CD14-positive monocyte (primary cell): ENCODE data around the gene ZBTB7C. TPM values are rescaled to one million over a fixed set of nuclear protein-coding genes. Genes with fewer than 3 reads are reported as not detected.
A peak's percentile ranks its signal among the peaks of the same experiment; 100 is the strongest.

ENCODE experiments used
- DNase-seq, 3 donors: peaks; one replicate each; pipeline ENCODE4 v3.0.0-alpha.2; 2011 to 2022
- H2AFZ ChIP-seq: 2 replicates; pipeline ENCODE4 v1.6.0; 2012; ENCODE audit warnings: mild to moderate bottlenecking, low read depth, low read length, inconsistent platforms; ENCODE audit not compliant: insufficient read depth, poor library complexity, severe bottlenecking
- H3K27ac ChIP-seq, 2 donors: 1 replicate in 1 of 2; 2 replicates in 1 of 2; pipeline ENCODE4 v1.5.1; 2012 to 2013; ENCODE audit warnings: low read length in 2 of 2, control low read depth in 1 of 2, inconsistent platforms in 1 of 2, low read depth in 1 of 2, mild to moderate bottlenecking in 1 of 2
- H3K27me3 ChIP-seq, 2 donors: one replicate each; pipeline versions ENCODE4 v1.6.0 to v1.6.1; 2011 to 2013; ENCODE audit warnings: low read length in 2 of 2; ENCODE audit not compliant: control insufficient read depth in 2 of 2, insufficient read depth in 2 of 2
- H3K36me3 ChIP-seq, 2 donors: replicated peaks in 1 of 2; 1 replicate in 1 of 2; 2 replicates in 1 of 2; pipeline versions ENCODE4 v1.5.1 to v1.6.1; 2012 to 2013; ENCODE audit warnings: low read length in 2 of 2, control low read depth in 1 of 2, inconsistent platforms in 1 of 2, mild to moderate bottlenecking in 1 of 2; ENCODE audit not compliant: insufficient read depth in 2 of 2, control insufficient read depth in 1 of 2
- H3K4me1 ChIP-seq, 2 donors: 1 replicate in 1 of 2; 2 replicates in 1 of 2; pipeline versions ENCODE4 v1.5.1 to v1.6.1; 2012 to 2013; ENCODE audit warnings: low read length in 2 of 2, control low read depth in 1 of 2, inconsistent platforms in 1 of 2, mild to moderate bottlenecking in 1 of 2, moderate library complexity in 1 of 2; ENCODE audit not compliant: insufficient read depth in 2 of 2, control insufficient read depth in 1 of 2
- H3K4me2 ChIP-seq: replicated peaks from 2 replicates; pipeline ENCODE3; 2012; ENCODE audit warnings: low read length, moderate library complexity, mild to moderate bottlenecking; ENCODE audit not compliant: poor library complexity, severe bottlenecking; ENCODE audit errors: extremely low read depth
- H3K4me3 ChIP-seq, 3 experiments: fragments of 200-600 bp in 1 of 3; sonication (generic) in 1 of 3; replicated peaks in 1 of 3; 1 replicate in 2 of 3; 2 replicates in 1 of 3; pipeline ENCODE4 v1.5.1; 2011 to 2013; ENCODE audit warnings: low read length in 3 of 3, mild to moderate bottlenecking in 3 of 3, control low read depth in 2 of 3, low read depth in 2 of 3, inconsistent platforms in 1 of 3, moderate library complexity in 1 of 3
- H3K79me2 ChIP-seq: 2 replicates; pipeline ENCODE4 v1.6.0; 2012; ENCODE audit warnings: mild to moderate bottlenecking, control low read depth, inconsistent platforms, low read length, moderate library complexity; ENCODE audit not compliant: insufficient read depth
- H3K9ac ChIP-seq: 2 replicates; pipeline ENCODE4 v1.6.0; 2017; ENCODE audit warnings: low read length, mild to moderate bottlenecking; ENCODE audit not compliant: insufficient read depth, poor library complexity, severe bottlenecking
- H3K9me3 ChIP-seq, 2 donors: replicated peaks in 1 of 2; 1 replicate in 1 of 2; 2 replicates in 1 of 2; pipeline versions ENCODE4 v1.5.1 to v1.6.1; 2012 to 2013; ENCODE audit warnings: low read length in 2 of 2, control low read depth in 1 of 2; ENCODE audit not compliant: control insufficient read depth in 1 of 2, insufficient read depth in 1 of 2
- H4K20me1 ChIP-seq: 2 replicates; pipeline ENCODE4 v1.6.0; 2012; ENCODE audit warnings: mild to moderate bottlenecking, low read length, control low read depth, moderate library complexity; ENCODE audit not compliant: insufficient read depth
- H3K27ac Mint-ChIP-seq, 7 donors: one replicate each; pipeline ENCODE4 v1.8.0; 2020; ENCODE audit warnings: mild to moderate bottlenecking in 7 of 7, mixed read lengths in 7 of 7, moderate library complexity in 6 of 7, inconsistent platforms in 2 of 7
- H3K27me3 Mint-ChIP-seq, 3 donors: one replicate each; pipeline ENCODE4 v1.8.0; 2021 to 2022; ENCODE audit warnings: low read depth in 3 of 3, mild to moderate bottlenecking in 3 of 3, mixed read lengths in 3 of 3, moderate library complexity in 3 of 3, inconsistent platforms in 1 of 3
- H3K36me3 Mint-ChIP-seq, 2 donors: one replicate each; pipeline ENCODE4 v1.8.0; 2020; ENCODE audit warnings: mixed read lengths in 2 of 2, inconsistent platforms in 1 of 2, mild to moderate bottlenecking in 1 of 2
- H3K4me1 Mint-ChIP-seq: one replicate; pipeline ENCODE4 v1.8.0; 2020; ENCODE audit warnings: mild to moderate bottlenecking, mixed read lengths
- H3K4me3 Mint-ChIP-seq, 2 donors: one replicate each; pipeline ENCODE4 v1.8.0; 2020; ENCODE audit warnings: mild to moderate bottlenecking in 2 of 2, mixed read lengths in 2 of 2, moderate library complexity in 1 of 2
- H3K9me3 Mint-ChIP-seq, 7 donors: one replicate each; pipeline ENCODE4 v1.8.0; 2020 to 2022; ENCODE audit warnings: mixed read lengths in 7 of 7, mild to moderate bottlenecking in 6 of 7, moderate library complexity in 6 of 7, inconsistent platforms in 2 of 7
- CTCF ChIP-seq: fragments of 200-600 bp; IDR thresholded peaks from one replicate; pipeline ENCODE4 v1.8.0; 2022; ENCODE audit warnings: antibody characterized with exemption, mild to moderate bottlenecking
- WGBS: methylation state at CpG from one replicate; pipeline ENCODE4 v1.1.5; 2013; ENCODE audit warnings: missing lambda C conversion rate; ENCODE audit not compliant: insufficient coverage; 5-methylcytosine and 5-hydroxymethylcytosine counted together
- intact Hi-C, 2 donors: fragments of 100-400 bp; cut with micrococcal nuclease; formaldehyde crosslinking; loops; one replicate each; pipeline versions ENCODE4 v1.15.0 to v1.15.1; 2023
- polyA plus RNA-seq, 3 donors: library from polyadenylated mRNA; depleted of rRNA in 1 of 3; unstranded in 2 of 3; stranded (reverse) in 1 of 3; fragments of 300-500 nt in 2 of 3; fragments of >200 nt in 1 of 3; fragmentation: Illumina TruSeq in 2 of 3; gene quantifications; 1 replicate in 2 of 3; 2 replicates in 1 of 3; pipeline ENCODE4 v1.2.3, GENCODE V29; 2012 to 2021

The ZBTB7C gene
- polyA plus RNA-seq, 3 donors: 0.03 to 0.09 TPM; not detected in 1

GRCh38 chr18:48176909-48177308 is 232.3 kb downstream of the ZBTB7C start:
- WGBS: 88% methylated on average over 4 of the region's 4 CpGs
- no peaks in the 10 kb centered on the region for H3K4me1 Mint-ChIP-seq
- H3K27me3 Mint-ChIP-seq: peaks cover 4 to 13% (median 7%) of the 10 kb centered on the region in 3 donors
- H3K4me3 Mint-ChIP-seq: no peak overlapping the region
- Histone ChIP-seq H4K20me1 (no peaks in the 10 kb centered on the region), H3K9ac (no peak overlapping the region), H2AFZ (no peak overlapping the region), H3K36me3 (no peaks in the 10 kb centered on the region), H3K9me3 (peaks cover 0 to 8% of the 10 kb centered on the region in 2 donors), H3K27me3 (no peaks in the 10 kb centered on the region), H3K4me3 (no peak overlapping the region), H3K4me1 (no peaks in the 10 kb centered on the region), H3K4me2 (no peak overlapping the region), H3K79me2 (no peaks in the 10 kb centered on the region), H3K27ac (no peak overlapping the region)
- TF ChIP-seq CTCF: no peak
- H3K9me3 Mint-ChIP-seq: peaks cover 2 to 13% (median 5%) of the 10 kb centered on the region in 7 donors
- DNase-seq: no peak
- no peaks in the 10 kb centered on the region for H3K36me3 Mint-ChIP-seq
- H3K27ac Mint-ChIP-seq: no peak overlapping the region
- intact Hi-C loops: no loop called here

- no peaks in the 10 kb centered on the region for H3K79me2 ChIP-seq
- no peak overlapping the region for H3K27ac ChIP-seq
- H3K4me1 ChIP-seq: no peaks in the 10 kb centered on the region
- H3K4me3 Mint-ChIP-seq: no peak overlapping the region
- peaks cover 4 to 7% (median 4%) of the 10 kb centered on the region in 3 donors for H3K27me3 Mint-ChIP-seq
- H2AFZ ChIP-seq: no peak overlapping the region
- no peak overlapping the region for H3K4me2 ChIP-seq
- intact Hi-C loops: no loop called here
- no peaks in the 10 kb centered on the region for H3K36me3 ChIP-seq
- peaks cover 0 to 7% (median 0%) of the 10 kb centered on the region in 7 donors for H3K9me3 Mint-ChIP-seq
- TF ChIP-seq CTCF: no peak
- H3K4me3 ChIP-seq: no peak overlapping the region
- no peaks in the 10 kb centered on the region for H3K36me3 Mint-ChIP-seq
- no peak for DNase-seq
- H3K4me1 Mint-ChIP-seq: no peaks in the 10 kb centered on the region
- 100% methylated on average over 2 of the region's 2 CpGs for WGBS
- peak overlapping the region in 1 of 7 donors; percentile 47 for H3K27ac Mint-ChIP-seq
- no peaks in the 10 kb centered on the region for H4K20me1 ChIP-seq
- peaks cover 0 to 5% of the 10 kb centered on the region in 2 donors for H3K9me3 ChIP-seq
- H3K27me3 ChIP-seq: no peaks in the 10 kb centered on the region
- no peak overlapping the region for H3K9ac ChIP-seq
These were observed 235.6 kb downstream of the ZBTB7C start for GRCh38 chr18:48173557-48173956.
